ENCODE data around the gene HOXD1.

HOXD1 gene

GRCh38 chr2:176152350-176153181 is 35.9 kb upstream of the HOXD1 start:
- DNase-seq (ENCODE audit: low read depth, low spot score): no peak
- no peak overlapping the region for H3K27ac ChIP-seq

- H3K27ac ChIP-seq: no peak overlapping the region
- no peak for DNase-seq (ENCODE audit: low read depth, low spot score)
Measured at GRCh38 chr2:176154576-176155252, 33.8 kb upstream of the HOXD1 start.

- no peak overlapping the region for H3K27ac ChIP-seq
- no peak for DNase-seq (ENCODE audit: low read depth, low spot score)
Measured at GRCh38 chr2:176155356-176156044, 33.0 kb upstream of the HOXD1 start.

DNA sequence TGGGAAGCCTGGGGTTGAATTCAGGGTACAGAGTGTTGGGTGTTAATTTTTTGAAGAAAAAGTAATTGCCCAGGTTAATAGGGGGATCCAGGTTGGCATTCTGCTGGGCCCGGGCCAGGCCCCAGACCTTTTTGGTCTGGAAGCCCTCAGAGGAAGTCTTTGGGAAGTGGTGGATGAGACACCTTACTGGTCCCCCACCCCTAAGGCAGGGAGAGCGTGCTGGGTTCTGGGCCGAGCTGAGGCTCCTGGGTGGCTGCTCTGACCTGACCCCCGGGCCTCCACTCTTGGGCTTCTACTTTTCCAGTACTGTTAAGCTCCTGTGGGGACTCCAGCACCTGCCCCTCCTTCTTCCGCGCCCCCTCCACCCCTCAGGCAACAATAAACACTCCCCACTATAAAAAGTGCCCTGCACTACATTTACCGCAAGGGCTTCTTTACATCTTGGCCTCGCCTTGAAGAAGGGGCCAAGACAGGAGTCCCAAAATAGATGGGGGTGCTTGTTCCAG is 32.1 kb upstream of the HOXD1 start:
- no peak for DNase-seq (ENCODE audit: low read depth, low spot score)
- no peak overlapping the region for H3K27ac ChIP-seq

GRCh38 chr2:176156807-176157498 is 31.5 kb upstream of the HOXD1 start, which contains the start of gene HOXD3:
Gene HOXD3, plus strand, starts transcription at chr2:176157307. Its CDS starts 11,808 bp downstream, at chr2:176169115.
- H3K27ac ChIP-seq: no peak within 1 kb of the TSS
- DNase-seq (ENCODE audit: low read depth, low spot score): no peak

GRCh38 chr2:176157499-176158185 is 30.8 kb upstream of the HOXD1 start:
- DNase-seq (ENCODE audit: low read depth, low spot score): no peak
- no peak overlapping the region for H3K27ac ChIP-seq

DNA sequence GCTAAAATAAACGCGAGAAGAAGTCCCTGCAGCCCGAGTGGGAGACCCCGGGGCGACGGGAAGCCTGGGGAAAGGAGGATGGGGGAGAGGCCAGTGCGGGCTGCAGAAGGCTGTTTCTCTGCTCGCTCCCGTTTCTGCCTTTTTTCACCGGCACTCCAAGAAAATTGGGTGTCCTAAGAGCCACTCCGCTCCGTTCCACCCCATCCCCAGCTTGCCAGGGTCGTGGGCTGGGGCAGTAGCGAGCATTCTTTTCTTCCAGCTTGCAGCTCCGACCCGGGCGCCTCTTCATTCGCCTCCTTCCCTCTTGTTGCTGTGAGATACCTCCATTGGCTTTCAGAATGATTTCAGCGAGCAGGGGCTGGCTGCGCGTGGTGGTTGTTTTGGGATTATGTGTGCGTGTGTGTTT is 30.3 kb upstream of the HOXD1 start:
- no peak for DNase-seq (ENCODE audit: low read depth, low spot score)
- no peak overlapping the region for H3K27ac ChIP-seq

- no peak for DNase-seq (ENCODE audit: low read depth, low spot score)
- no peak overlapping the region for H3K27ac ChIP-seq
Measured at GRCh38 chr2:176158855-176159662, 29.4 kb upstream of the HOXD1 start.

- H3K27ac ChIP-seq: no peak overlapping the region
- no peak for DNase-seq (ENCODE audit: low read depth, low spot score)
Measured at GRCh38 chr2:176159663-176160250, 28.7 kb upstream of the HOXD1 start.

DNA sequence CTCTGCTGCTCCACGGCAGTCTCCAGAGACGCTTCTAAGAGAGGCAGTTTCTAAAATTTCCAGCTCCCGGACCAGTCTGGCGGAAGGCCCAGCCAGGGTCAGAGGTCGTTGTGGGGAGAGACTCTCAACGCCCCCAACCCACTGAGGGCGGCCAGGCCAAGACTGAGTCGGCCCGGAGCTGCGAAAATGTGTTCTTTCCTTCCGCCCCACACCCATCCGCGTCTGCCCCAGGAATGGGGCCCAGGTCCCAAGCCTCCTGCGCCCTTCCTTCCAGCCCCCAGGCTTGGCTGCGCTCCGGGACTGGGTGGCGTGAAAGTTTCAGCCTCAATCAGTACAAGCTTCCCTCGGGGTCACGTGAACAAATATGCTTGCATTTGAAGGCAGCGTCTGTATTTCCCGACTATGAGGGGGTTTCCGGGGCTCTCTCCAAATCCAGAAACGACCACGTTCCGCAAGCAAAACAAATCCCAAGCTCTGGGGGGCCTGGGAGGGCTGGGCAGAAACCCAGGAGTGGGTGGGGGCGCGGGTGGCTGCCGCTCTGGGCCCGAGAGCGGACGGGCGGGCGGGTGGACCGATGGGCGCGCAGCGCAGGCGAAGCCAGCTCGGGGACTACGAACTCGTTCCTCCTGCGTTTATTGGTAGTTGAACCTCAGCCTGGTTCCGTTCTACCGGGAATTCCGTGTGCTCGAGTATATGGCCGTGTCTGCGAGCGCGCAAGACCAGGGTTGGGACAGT is 28.1 kb upstream of the HOXD1 start:
- no peak overlapping the region for H3K27ac ChIP-seq
- no peak for DNase-seq (ENCODE audit: low read depth, low spot score)

- no peak for DNase-seq (ENCODE audit: low read depth, low spot score)
- no peak overlapping the region for H3K27ac ChIP-seq
Measured at GRCh38 chr2:176160986-176161824, 27.3 kb upstream of the HOXD1 start.

DNA sequence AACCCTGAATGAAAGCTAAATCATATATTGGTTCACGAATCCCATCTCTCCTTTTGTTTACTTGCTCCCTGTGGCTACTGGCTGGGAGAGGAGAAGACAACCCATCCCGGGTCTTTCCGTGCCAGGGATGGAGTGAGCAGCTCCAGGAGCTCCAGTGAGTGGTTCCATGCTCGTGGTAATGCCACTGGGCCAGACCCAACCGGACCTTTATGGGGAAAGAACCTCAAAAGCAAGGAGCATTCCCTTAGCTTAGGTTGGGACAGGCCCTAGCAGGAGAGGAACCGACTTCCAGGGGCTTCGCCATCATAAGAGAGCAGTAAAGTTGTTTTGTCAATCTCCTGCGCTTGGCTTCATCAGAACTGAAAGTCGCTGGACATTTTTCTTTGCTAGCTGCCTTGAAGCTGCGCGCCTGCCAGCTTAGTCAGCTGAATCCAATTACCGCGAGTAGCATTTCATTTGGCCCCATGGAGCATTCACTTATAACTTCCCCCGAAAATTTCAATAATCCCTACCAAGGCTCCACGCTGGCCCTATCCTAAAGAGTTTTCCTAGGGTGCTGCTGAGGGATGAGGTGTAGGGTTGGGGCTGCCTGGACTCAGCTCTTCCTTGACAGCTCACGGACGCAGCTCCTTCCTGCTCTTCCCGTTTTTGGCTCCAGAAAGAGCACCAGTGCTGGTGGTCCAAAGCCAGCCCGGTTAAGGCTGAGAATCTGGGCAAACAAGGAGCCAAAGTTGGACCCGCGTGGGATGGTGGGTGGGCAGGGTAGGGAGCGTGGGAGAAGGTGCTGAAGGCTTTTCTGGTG is 26.4 kb upstream of the HOXD1 start:
- no peak overlapping the region for H3K27ac ChIP-seq
- no peak for DNase-seq (ENCODE audit: low read depth, low spot score)

GRCh38 chr2:176162911-176163671 is 25.4 kb upstream of the HOXD1 start:
- no peak overlapping the region for H3K27ac ChIP-seq
- DNase-seq (ENCODE audit: low read depth, low spot score): no peak

DNA sequence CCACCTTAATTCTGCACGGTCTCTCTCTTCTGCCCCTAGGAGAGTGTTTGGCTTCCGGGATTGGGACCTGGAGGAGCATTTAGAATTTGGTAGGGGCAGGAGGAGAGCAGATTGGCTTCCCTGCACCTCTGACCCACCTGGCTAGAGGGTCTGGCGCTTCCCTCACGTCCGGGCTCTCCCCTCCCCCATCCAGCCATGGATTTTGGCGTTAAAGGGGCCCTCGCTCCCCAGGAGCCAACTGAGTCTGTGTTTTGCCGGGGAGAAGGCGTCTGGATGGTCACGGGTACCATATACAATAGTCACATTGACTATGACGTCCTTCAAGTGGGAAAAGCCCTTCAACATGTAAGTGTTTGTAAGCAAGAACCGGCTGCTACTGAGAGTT is 24.8 kb upstream of the HOXD1 start:
- no peak for DNase-seq (ENCODE audit: low read depth, low spot score)
- H3K27ac ChIP-seq: no peak overlapping the region

DNA sequence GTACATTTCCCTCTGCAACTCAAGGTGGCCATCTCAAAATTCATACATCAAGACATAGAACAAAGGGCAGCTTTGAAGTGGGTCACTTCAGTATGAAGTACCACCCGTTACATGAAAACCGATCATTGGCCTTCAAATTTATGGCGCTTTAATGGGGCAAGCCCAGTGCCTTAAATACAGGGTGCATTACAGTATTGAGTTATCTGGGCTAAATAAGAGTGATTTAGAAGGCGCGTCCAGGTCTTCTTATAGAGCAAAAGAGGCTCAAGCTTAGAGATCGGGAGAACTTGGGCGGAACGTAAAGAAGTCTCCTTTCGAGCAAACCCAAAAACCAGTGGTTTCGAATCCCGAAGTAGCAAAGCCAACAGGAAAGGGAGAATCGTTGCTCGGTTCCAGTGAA is 24.3 kb upstream of the HOXD1 start:
- H3K27ac ChIP-seq: no peak overlapping the region
- DNase-seq (ENCODE audit: low read depth, low spot score): no peak
